DOHH2 (cell line): ENCODE results near the gene IRF2BPL.

Experiments used
- EZH2phosphoT487 ChIP-seq: fragments of 200-600 bp; sonication (generic); IDR thresholded peaks from 2 replicates; pipeline ENCODE4 v1.6.1; 2017; ENCODE audit warnings: borderline replicate concordance, mild to moderate bottlenecking, antibody characterized with exemption, low read length, moderate library complexity, mixed read lengths
- TF ChIP-seq, protein P1 (sequence below): fragments of 200-600 bp; sonication (generic); IDR thresholded peaks from one replicate; pipeline ENCODE4 v1.5.1; 2014; ENCODE audit warnings: antibody characterized with exemption, mild to moderate bottlenecking, low read depth, low read length; ENCODE audit not compliant: poor library complexity, severe bottlenecking

DNA sequence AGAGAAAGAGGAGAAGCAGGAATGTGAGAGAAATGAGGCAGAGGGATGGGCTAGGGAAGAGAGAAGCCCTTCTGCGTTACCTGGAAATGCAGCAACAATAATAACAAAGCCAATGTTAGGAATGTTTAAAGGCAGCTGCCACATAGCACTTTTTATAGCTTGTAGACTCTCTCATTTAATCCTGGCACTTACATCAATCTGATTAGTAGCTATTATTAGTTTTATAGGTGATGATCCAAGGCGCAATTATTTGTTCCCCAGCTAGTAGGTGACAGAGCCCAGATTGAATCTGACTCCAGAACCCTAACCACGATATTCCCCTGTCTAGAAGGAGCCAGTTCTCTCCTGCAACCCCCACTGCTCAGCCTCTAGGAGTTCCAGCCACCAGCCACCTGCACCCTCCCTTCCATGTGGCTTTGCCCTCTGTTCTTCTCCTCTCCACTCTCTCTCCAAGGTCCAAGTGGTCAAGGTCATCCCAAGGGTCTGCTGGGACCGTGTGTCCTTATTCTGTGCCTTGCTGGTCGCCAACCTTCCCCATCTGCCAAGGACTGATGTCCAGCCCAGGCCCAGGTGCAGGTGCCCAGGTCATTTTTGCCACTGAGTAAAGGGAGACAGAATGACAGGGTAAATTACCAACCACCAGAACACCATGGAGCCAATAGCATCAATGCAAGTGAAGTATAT is 40.2 kb upstream of the IRF2BPL start:
- TF ChIP-seq, protein P1, sequence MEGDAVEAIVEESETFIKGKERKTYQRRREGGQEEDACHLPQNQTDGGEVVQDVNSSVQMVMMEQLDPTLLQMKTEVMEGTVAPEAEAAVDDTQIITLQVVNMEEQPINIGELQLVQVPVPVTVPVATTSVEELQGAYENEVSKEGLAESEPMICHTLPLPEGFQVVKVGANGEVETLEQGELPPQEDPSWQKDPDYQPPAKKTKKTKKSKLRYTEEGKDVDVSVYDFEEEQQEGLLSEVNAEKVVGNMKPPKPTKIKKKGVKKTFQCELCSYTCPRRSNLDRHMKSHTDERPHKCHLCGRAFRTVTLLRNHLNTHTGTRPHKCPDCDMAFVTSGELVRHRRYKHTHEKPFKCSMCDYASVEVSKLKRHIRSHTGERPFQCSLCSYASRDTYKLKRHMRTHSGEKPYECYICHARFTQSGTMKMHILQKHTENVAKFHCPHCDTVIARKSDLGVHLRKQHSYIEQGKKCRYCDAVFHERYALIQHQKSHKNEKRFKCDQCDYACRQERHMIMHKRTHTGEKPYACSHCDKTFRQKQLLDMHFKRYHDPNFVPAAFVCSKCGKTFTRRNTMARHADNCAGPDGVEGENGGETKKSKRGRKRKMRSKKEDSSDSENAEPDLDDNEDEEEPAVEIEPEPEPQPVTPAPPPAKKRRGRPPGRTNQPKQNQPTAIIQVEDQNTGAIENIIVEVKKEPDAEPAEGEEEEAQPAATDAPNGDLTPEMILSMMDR: no peak
- no peak for TF ChIP-seq EZH2phosphoT487
